HEK293 (cell line): ENCODE measurements around the gene EIF4B.

ENCODE experiments used
- CTCF ChIA-PET: fragments of 350-600 bp; formaldehyde crosslinking; extraction: SDS; loops from one replicate; lab custom pipeline; 2021; ENCODE audit warnings: antibody characterized with exemption; lab: Yijun Ruan, JAX
- POLR2A ChIA-PET: fragments of 300-600 bp; formaldehyde crosslinking; extraction: SDS; loops from one replicate; lab custom pipeline; 2020; ENCODE audit warnings: antibody characterized with exemption, inconsistent platforms; lab: Yijun Ruan, JAX
- H3K27ac ChIP-seq: fragments of 200-500 bp; sonication (Bioruptor generic); 2 replicates; pipeline ENCODE4 v1.5.1; 2014; ENCODE audit warnings: low read depth, low read length, control low read depth, inconsistent platforms; ENCODE audit errors: extremely low read depth
- H3K36me3 ChIP-seq, 2 experiments: fragments of 200-500 bp in 1 of 2; sonication (Bioruptor generic) in 1 of 2; 1 replicate in 1 of 2; 2 replicates in 1 of 2; pipeline ENCODE4 v1.5.1; 2014 to 2017; ENCODE audit warnings: inconsistent platforms in 2 of 2, low read length in 2 of 2; ENCODE audit not compliant: control insufficient read depth in 2 of 2, insufficient read depth in 1 of 2
- H3K4me1 ChIP-seq: fragments of 200-500 bp; sonication (Bioruptor generic); 2 replicates; pipeline ENCODE4 v1.5.1; 2014; ENCODE audit warnings: mild to moderate bottlenecking, low read length, inconsistent platforms; ENCODE audit not compliant: control insufficient read depth, insufficient read depth
- H3K4me3 ChIP-seq: 2 replicates; pipeline ENCODE4 v1.5.1; 2011; ENCODE audit warnings: low read depth, mild to moderate bottlenecking, control low read depth, low read length, moderate library complexity
- H3K9me3 ChIP-seq: fragments of 200-500 bp; sonication (Bioruptor generic); 2 replicates; pipeline ENCODE4 v1.5.1; 2014; ENCODE audit warnings: low read depth, low read length, inconsistent platforms; ENCODE audit not compliant: control insufficient read depth, insufficient read depth
- EGR2 ChIP-seq: fragments of 450-650 bp; formaldehyde crosslinking; IDR thresholded peaks from 2 replicates; pipeline ENCODE4 v1.5.1; 2016; ENCODE audit warnings: low read depth, missing biosample characterization, missing genetic modification characterization
- GLI2 ChIP-seq: fragments of 450-650 bp; formaldehyde crosslinking; IDR thresholded peaks from 2 replicates; pipeline ENCODE4; 2017; ENCODE audit warnings: missing biosample characterization, missing genetic modification characterization, low read depth, borderline replicate concordance
- KLF10 ChIP-seq: fragments of 450-650 bp; IDR thresholded peaks from 2 replicates; pipeline ENCODE4 v1.5.1; 2018; ENCODE audit warnings: missing biosample characterization, mild to moderate bottlenecking, missing genetic modification characterization
- SP3 ChIP-seq: fragments of 450-650 bp; formaldehyde crosslinking; IDR thresholded peaks from 2 replicates; pipeline ENCODE4 v1.5.1; 2016; ENCODE audit warnings: missing biosample characterization, missing genetic modification characterization
- ZNF10 ChIP-seq: fragments of 450-650 bp; formaldehyde crosslinking; IDR thresholded peaks from 2 replicates; pipeline ENCODE4 v1.5.1; 2017; ENCODE audit warnings: missing biosample characterization, missing genetic modification characterization
- ZNF140 ChIP-seq: fragments of 450-650 bp; formaldehyde crosslinking; IDR thresholded peaks from 2 replicates; pipeline ENCODE4 v1.5.1; 2016; ENCODE audit warnings: missing biosample characterization, missing genetic modification characterization
- ZNF175 ChIP-seq: fragments of 450-650 bp; formaldehyde crosslinking; IDR thresholded peaks from 2 replicates; pipeline ENCODE4 v1.5.1; 2016; ENCODE audit warnings: missing biosample characterization, missing genetic modification characterization
- ZNF211 ChIP-seq: fragments of 450-650 bp; formaldehyde crosslinking; IDR thresholded peaks from 2 replicates; pipeline ENCODE4 v1.5.1; 2016; ENCODE audit warnings: low read depth, missing biosample characterization, missing genetic modification characterization
- ZNF274 ChIP-seq, 2 experiments: fragments of 200-500 bp in 1 of 2; fragments of 450-650 bp in 1 of 2; sonication (Bioruptor generic) in 1 of 2; formaldehyde crosslinking in 1 of 2; IDR thresholded peaks; 2 replicates each; pipeline versions ENCODE4 v1.5.1 to v1.6.1; 2014 to 2016; ENCODE audit warnings: borderline replicate concordance in 1 of 2, inconsistent platforms in 1 of 2, low read length in 1 of 2, missing biosample characterization in 1 of 2, missing genetic modification characterization in 1 of 2
- ZNF335 ChIP-seq: fragments of 450-650 bp; formaldehyde crosslinking; conservative IDR thresholded peaks from 2 replicates; pipeline ENCODE4 v1.5.1; 2016; ENCODE audit warnings: missing biosample characterization, missing genetic modification characterization
- ZNF341 ChIP-seq: fragments of 450-650 bp; formaldehyde crosslinking; IDR thresholded peaks from 2 replicates; pipeline ENCODE4; 2016; ENCODE audit warnings: low read depth, missing biosample characterization, missing genetic modification characterization
- ZNF416 ChIP-seq: fragments of 450-650 bp; formaldehyde crosslinking; IDR thresholded peaks from 2 replicates; pipeline ENCODE4 v1.5.1; 2016; ENCODE audit warnings: missing biosample characterization, missing genetic modification characterization
- ZNF510 ChIP-seq: fragments of 450-650 bp; formaldehyde crosslinking; IDR thresholded peaks from 2 replicates; pipeline ENCODE4 v1.5.1; 2018; ENCODE audit warnings: mild to moderate bottlenecking, missing genetic modification characterization, missing biosample characterization; ENCODE audit not compliant: insufficient replicate concordance
- ZNF529 ChIP-seq: fragments of 450-650 bp; formaldehyde crosslinking; IDR thresholded peaks from 2 replicates; pipeline ENCODE4 v1.5.1; 2017; ENCODE audit warnings: missing genetic modification characterization, missing biosample characterization; ENCODE audit not compliant: insufficient replicate concordance
- ZNF571 ChIP-seq: fragments of 450-650 bp; formaldehyde crosslinking; IDR thresholded peaks from 2 replicates; pipeline ENCODE4 v1.5.0; 2017; ENCODE audit warnings: missing biosample characterization, missing genetic modification characterization
- ZNF658 ChIP-seq: fragments of 450-650 bp; formaldehyde crosslinking; IDR thresholded peaks from 2 replicates; pipeline ENCODE4; 2016; ENCODE audit warnings: missing biosample characterization, missing genetic modification characterization
- ZSCAN23 ChIP-seq: fragments of 450-650 bp; formaldehyde crosslinking; IDR thresholded peaks from 2 replicates; pipeline ENCODE4 v1.5.1; 2016; ENCODE audit warnings: missing biosample characterization, missing genetic modification characterization
- ZXDB ChIP-seq: fragments of 450-650 bp; formaldehyde crosslinking; IDR thresholded peaks from 2 replicates; pipeline ENCODE4 v1.5.1; 2016; ENCODE audit warnings: missing biosample characterization, missing genetic modification characterization
- TF ChIP-seq, protein P1 (sequence below): fragments of 450-650 bp; formaldehyde crosslinking; conservative IDR thresholded peaks from 2 replicates; pipeline ENCODE4 v1.5.1; 2016; ENCODE audit warnings: low read depth, missing biosample characterization, missing genetic modification characterization
- TF ChIP-seq, protein P2 (sequence below): fragments of 450-650 bp; formaldehyde crosslinking; IDR thresholded peaks from 2 replicates; pipeline ENCODE4 v1.5.1; 2017; ENCODE audit warnings: missing biosample characterization, missing genetic modification characterization
- TF ChIP-seq, protein P3 (sequence below): fragments of 450-650 bp; formaldehyde crosslinking; IDR thresholded peaks from 2 replicates; pipeline ENCODE4 v1.5.1; 2017; ENCODE audit warnings: missing biosample characterization, missing genetic modification characterization
- TF ChIP-seq, protein P4 (sequence below): fragments of 450-650 bp; formaldehyde crosslinking; IDR thresholded peaks from 2 replicates; pipeline ENCODE4 v1.5.1; 2016; ENCODE audit warnings: missing biosample characterization, missing genetic modification characterization
- TF ChIP-seq, protein P5 (sequence below): fragments of 450-650 bp; formaldehyde crosslinking; IDR thresholded peaks from 2 replicates; pipeline ENCODE4 v1.5.1; 2016; ENCODE audit warnings: missing biosample characterization, missing genetic modification characterization

The EIF4B gene

DNA sequence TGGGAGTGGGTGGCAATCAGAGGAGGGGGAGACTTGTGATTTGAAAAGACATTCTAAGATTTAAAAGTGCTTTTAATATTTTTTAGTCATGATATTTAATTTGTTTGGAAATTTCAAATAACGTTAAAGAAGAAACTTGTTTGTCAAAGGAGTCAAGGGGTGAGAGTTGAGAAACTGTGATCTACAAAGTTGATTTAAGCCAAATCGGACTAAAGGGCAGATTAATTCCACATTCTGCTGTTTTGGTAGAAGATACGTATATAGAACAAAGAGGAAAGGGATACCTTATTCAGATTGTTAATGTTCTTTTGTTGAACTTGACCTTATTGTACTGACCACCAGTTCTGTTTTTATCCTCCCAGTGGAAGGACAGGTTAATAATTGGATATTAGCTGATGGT, 6.7 kb downstream of the EIF4B start:
- TF ChIP-seq SP3 (tag by site-specific recombination), result no peak
- no peak for TF ChIP-seq ZNF10 (tag by site-specific recombination)
- TF ChIP-seq ZNF175 (tag by site-specific recombination), result no peak
- TF ChIP-seq, protein P1, sequence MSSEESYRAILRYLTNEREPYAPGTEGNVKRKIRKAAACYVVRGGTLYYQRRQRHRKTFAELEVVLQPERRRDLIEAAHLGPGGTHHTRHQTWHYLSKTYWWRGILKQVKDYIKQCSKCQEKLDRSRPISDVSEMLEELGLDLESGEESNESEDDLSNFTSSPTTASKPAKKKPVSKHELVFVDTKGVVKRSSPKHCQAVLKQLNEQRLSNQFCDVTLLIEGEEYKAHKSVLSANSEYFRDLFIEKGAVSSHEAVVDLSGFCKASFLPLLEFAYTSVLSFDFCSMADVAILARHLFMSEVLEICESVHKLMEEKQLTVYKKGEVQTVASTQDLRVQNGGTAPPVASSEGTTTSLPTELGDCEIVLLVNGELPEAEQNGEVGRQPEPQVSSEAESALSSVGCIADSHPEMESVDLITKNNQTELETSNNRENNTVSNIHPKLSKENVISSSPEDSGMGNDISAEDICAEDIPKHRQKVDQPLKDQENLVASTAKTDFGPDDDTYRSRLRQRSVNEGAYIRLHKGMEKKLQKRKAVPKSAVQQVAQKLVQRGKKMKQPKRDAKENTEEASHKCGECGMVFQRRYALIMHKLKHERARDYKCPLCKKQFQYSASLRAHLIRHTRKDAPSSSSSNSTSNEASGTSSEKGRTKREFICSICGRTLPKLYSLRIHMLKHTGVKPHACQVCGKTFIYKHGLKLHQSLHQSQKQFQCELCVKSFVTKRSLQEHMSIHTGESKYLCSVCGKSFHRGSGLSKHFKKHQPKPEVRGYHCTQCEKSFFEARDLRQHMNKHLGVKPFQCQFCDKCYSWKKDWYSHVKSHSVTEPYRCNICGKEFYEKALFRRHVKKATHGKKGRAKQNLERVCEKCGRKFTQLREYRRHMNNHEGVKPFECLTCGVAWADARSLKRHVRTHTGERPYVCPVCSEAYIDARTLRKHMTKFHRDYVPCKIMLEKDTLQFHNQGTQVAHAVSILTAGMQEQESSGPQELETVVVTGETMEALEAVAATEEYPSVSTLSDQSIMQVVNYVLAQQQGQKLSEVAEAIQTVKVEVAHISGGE (tag by site-specific recombination), result no peak
- TF ChIP-seq EGR2, result no peak
- TF ChIP-seq ZNF211 (tag by site-specific recombination), result no peak
- no peak for TF ChIP-seq ZXDB
- TF ChIP-seq ZNF416, result no peak
- TF ChIP-seq, protein P2, sequence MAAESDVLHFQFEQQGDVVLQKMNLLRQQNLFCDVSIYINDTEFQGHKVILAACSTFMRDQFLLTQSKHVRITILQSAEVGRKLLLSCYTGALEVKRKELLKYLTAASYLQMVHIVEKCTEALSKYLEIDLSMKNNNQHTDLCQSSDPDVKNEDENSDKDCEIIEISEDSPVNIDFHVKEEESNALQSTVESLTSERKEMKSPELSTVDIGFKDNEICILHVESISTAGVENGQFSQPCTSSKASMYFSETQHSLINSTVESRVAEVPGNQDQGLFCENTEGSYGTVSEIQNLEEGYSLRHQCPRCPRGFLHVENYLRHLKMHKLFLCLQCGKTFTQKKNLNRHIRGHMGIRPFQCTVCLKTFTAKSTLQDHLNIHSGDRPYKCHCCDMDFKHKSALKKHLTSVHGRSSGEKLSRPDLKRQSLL, result no peak
- TF ChIP-seq ZNF658 (tag by site-specific recombination), result no peak
- no peak for TF ChIP-seq ZNF274 (IDR thresholded peaks at IDR 0.05; ENCODE audit: low read length)
- no peak for TF ChIP-seq ZNF274 (tag by site-specific recombination; IDR thresholded peaks at IDR 0.05; ENCODE audit: borderline replicate concordance)
- no peak for TF ChIP-seq KLF10 (tag by site-specific recombination)
- TF ChIP-seq GLI2 (tag by site-specific recombination), result no peak
- no peak for TF ChIP-seq ZNF140 (tag by site-specific recombination)
- no peak for TF ChIP-seq ZSCAN23 (tag by site-specific recombination)
- Histone ChIP-seq H3K4me1 (peaks cover 3% of the 10 kb centered on the region), H3K36me3 (peaks cover 40 to 55% of the 10 kb centered on the region in 2 experiments), H3K4me3 (no peak overlapping the region), H3K27ac (no peak overlapping the region), H3K9me3 (no peaks in the 10 kb centered on the region)
- POLR2A ChIA-PET, result no interaction called here
- CTCF ChIA-PET, result no interaction called here

DNA sequence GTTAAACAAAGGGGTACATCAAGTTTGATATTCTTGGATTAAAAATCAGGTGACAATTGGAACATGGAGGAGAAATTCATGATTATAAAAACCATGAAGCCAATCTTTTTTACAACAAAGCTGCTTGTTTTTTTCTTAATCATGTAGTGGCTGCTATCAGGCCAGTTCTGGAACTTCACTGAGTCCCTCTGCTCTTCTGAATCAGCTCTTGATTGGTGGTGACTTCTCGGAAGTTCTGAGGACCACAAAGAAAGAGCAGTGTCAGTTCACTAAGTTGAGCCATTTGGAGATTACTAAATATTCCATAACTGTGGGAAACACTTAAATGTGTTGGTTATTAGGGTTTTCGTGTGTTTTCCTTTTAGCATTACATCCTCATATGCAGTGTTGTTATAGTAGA, 8.5 kb downstream of the EIF4B start:
- POLR2A ChIA-PET, result no interaction called here
- Histone ChIP-seq H3K4me1 (peaks cover 3% of the 10 kb centered on the region; the same call in 1 of the 2 replicates), H3K36me3 (peaks cover 48 to 61% of the 10 kb centered on the region in 2 experiments), H3K4me3 (no peak overlapping the region), H3K9me3 (no peaks in the 10 kb centered on the region), H3K27ac (no peak overlapping the region)
- no peak for TF ChIP-seq ZNF529 (tag by site-specific recombination)
- CTCF ChIA-PET, result interaction anchor here (0.8 to 1.0 kb wide), 2 partner anchors 10 to 24 kb away, joined by 3 read pairs; no protein-coding TSS in a partner anchor

DNA sequence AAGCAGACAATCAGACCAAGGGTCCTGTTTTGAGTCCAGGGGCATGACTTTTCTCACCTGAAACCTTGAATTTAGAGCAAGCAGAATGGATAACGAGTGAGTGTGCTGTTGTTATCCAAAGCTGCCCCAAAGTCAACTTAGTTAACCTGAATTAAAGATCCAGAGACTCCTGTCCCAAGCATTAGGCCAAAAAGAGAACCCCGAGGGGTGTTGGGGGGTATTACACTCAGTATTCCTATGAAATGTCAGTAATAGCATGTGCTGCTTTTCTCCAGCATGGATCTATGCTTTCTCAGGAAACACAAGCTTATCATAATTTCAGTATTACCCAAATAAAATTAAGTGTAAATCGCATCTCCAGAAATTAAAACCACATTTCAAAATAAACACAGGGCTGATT, 19.0 kb downstream of the EIF4B start:
- Histone ChIP-seq H3K4me3 (no peak overlapping the region), H3K4me1 (no peaks in the 10 kb centered on the region), H3K27ac (no peak overlapping the region), H3K9me3 (no peaks in the 10 kb centered on the region), H3K36me3 (peaks cover 84 to 87% of the 10 kb centered on the region in 2 experiments)
- CTCF ChIA-PET, result interaction anchor here (1.9 kb wide), 1 partner anchor 10 kb away, joined by 7 read pairs; no protein-coding TSS in a partner anchor
- POLR2A ChIA-PET, result interaction anchor here (1.8 kb wide), 1 partner anchor 22 kb away, joined by 4 read pairs; no protein-coding TSS in a partner anchor
- TF ChIP-seq ZNF510 (tag by site-specific recombination), result no peak
- no peak for TF ChIP-seq ZNF571
- TF ChIP-seq, protein P3, sequence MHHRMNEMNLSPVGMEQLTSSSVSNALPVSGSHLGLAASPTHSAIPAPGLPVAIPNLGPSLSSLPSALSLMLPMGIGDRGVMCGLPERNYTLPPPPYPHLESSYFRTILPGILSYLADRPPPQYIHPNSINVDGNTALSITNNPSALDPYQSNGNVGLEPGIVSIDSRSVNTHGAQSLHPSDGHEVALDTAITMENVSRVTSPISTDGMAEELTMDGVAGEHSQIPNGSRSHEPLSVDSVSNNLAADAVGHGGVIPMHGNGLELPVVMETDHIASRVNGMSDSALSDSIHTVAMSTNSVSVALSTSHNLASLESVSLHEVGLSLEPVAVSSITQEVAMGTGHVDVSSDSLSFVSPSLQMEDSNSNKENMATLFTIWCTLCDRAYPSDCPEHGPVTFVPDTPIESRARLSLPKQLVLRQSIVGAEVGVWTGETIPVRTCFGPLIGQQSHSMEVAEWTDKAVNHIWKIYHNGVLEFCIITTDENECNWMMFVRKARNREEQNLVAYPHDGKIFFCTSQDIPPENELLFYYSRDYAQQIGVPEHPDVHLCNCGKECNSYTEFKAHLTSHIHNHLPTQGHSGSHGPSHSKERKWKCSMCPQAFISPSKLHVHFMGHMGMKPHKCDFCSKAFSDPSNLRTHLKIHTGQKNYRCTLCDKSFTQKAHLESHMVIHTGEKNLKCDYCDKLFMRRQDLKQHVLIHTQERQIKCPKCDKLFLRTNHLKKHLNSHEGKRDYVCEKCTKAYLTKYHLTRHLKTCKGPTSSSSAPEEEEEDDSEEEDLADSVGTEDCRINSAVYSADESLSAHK (tag by site-specific recombination), result no peak
- TF ChIP-seq, protein P4, sequence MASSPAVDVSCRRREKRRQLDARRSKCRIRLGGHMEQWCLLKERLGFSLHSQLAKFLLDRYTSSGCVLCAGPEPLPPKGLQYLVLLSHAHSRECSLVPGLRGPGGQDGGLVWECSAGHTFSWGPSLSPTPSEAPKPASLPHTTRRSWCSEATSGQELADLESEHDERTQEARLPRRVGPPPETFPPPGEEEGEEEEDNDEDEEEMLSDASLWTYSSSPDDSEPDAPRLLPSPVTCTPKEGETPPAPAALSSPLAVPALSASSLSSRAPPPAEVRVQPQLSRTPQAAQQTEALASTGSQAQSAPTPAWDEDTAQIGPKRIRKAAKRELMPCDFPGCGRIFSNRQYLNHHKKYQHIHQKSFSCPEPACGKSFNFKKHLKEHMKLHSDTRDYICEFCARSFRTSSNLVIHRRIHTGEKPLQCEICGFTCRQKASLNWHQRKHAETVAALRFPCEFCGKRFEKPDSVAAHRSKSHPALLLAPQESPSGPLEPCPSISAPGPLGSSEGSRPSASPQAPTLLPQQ (tag by site-specific recombination), result no peak
- TF ChIP-seq, protein P5, sequence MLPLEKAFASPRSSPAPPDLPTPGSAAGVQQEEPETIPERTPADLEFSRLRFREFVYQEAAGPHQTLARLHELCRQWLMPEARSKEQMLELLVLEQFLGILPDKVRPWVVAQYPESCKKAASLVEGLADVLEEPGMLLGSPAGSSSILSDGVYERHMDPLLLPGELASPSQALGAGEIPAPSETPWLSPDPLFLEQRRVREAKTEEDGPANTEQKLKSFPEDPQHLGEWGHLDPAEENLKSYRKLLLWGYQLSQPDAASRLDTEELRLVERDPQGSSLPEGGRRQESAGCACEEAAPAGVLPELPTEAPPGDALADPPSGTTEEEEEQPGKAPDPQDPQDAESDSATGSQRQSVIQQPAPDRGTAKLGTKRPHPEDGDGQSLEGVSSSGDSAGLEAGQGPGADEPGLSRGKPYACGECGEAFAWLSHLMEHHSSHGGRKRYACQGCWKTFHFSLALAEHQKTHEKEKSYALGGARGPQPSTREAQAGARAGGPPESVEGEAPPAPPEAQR (tag by site-specific recombination), result no peak
- no peak for TF ChIP-seq ZNF341 (tag by site-specific recombination)
- no peak for TF ChIP-seq ZNF335 (tag by site-specific recombination)
